Parathyroid adenoma (tissue), 2 donors: ENCODE measurements around the gene FAT2.
"Not testable (repeated sequence)": the region's sequence is repeated elsewhere in the genome, so short reads cannot be mapped to it uniquely, and the experiment has no call there.

Experiments used
- H2AFZ ChIP-seq: fragments of 300-600 bp; sonication (generic); one replicate; pipeline ENCODE4 v1.7.0; 2017; ENCODE audit warnings: antibody characterized with exemption, mild to moderate bottlenecking
- H3K27ac ChIP-seq: fragments of 300-600 bp; sonication (generic); one replicate; pipeline ENCODE4 v1.7.0; 2017
- H3K27me3 ChIP-seq: fragments of 300-600 bp; sonication (generic); one replicate; pipeline ENCODE4 v1.7.0; 2017; ENCODE audit warnings: low read length; ENCODE audit not compliant: control insufficient read depth, insufficient read depth
- H3K36me3 ChIP-seq: fragments of 300-600 bp; sonication (generic); one replicate; pipeline ENCODE4 v1.7.0; 2017; ENCODE audit warnings: low read length; ENCODE audit not compliant: control insufficient read depth, insufficient read depth
- H3K4me1 ChIP-seq: fragments of 300-600 bp; sonication (generic); one replicate; pipeline ENCODE4 v1.7.0; 2017; ENCODE audit warnings: control low read depth
- H3K4me2 ChIP-seq: fragments of 300-600 bp; sonication (generic); one replicate; pipeline ENCODE4 v1.7.0; 2017; ENCODE audit warnings: low read length
- H3K4me3 ChIP-seq: fragments of 300-600 bp; sonication (generic); one replicate; pipeline ENCODE4 v1.7.0; 2017; ENCODE audit warnings: low read depth, low read length
- H3K79me2 ChIP-seq: fragments of 300-600 bp; sonication (generic); one replicate; pipeline ENCODE4 v1.7.0; 2017; ENCODE audit warnings: control low read depth
- H3K9ac ChIP-seq: fragments of 300-600 bp; sonication (generic); one replicate; pipeline ENCODE4 v1.7.0; 2017; ENCODE audit warnings: mild to moderate bottlenecking
- H3K9me3 ChIP-seq: fragments of 300-600 bp; sonication (generic); one replicate; pipeline ENCODE4 v1.7.0; 2017; ENCODE audit warnings: low read length; ENCODE audit not compliant: control insufficient read depth
- TF ChIP-seq, protein P1 (sequence below): fragments of 300-600 bp; sonication (generic); IDR thresholded peaks from one replicate; pipeline ENCODE4 v1.7.0; 2017; ENCODE audit warnings: antibody characterized with exemption, mild to moderate bottlenecking
- donor health status: primary hyperparathyroidism.

Gene FAT2

DNA sequence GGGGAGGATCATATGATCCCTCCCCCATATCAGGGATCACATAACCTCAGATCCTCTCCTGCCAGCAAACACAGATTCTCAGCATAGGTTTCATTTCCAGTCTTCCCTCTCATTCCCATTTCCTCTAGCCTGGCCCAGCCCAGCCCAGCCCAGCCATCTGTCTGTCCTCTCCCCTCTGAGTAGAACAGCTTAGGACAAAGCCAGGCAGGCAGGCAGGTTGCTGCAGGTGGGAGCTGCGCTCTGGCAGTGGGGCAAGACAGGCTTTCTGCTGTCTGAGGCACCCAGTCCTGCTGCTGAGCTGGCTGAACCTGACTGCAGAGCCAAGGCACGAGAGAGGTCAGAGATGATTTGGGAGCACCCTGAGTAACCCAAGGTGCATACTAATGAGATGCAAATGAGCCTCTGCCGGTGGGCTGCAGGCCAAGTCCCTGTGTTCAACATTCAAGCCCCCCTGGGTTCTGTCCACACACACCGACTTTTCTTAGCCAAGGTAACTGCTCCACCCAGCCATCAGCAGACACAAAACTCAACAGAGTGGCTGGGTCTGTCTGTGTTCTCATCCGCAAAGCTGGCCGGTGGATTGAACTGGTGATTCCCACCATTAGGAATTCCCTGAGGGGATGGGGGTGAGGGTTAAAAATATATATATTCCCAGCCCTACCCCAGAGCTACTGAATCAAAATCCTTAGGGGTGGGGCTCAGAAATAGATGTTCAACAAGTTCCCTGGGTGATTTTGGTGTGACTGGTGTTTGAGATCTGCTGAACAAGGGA, 9.1 kb downstream of the FAT2 start:
- no peak overlapping the region for H3K27ac ChIP-seq
- no peaks in the 10 kb centered on the region for H3K9me3 ChIP-seq
- TF ChIP-seq, protein P1, sequence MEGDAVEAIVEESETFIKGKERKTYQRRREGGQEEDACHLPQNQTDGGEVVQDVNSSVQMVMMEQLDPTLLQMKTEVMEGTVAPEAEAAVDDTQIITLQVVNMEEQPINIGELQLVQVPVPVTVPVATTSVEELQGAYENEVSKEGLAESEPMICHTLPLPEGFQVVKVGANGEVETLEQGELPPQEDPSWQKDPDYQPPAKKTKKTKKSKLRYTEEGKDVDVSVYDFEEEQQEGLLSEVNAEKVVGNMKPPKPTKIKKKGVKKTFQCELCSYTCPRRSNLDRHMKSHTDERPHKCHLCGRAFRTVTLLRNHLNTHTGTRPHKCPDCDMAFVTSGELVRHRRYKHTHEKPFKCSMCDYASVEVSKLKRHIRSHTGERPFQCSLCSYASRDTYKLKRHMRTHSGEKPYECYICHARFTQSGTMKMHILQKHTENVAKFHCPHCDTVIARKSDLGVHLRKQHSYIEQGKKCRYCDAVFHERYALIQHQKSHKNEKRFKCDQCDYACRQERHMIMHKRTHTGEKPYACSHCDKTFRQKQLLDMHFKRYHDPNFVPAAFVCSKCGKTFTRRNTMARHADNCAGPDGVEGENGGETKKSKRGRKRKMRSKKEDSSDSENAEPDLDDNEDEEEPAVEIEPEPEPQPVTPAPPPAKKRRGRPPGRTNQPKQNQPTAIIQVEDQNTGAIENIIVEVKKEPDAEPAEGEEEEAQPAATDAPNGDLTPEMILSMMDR: no peak
- no peaks in the 10 kb centered on the region for H3K27me3 ChIP-seq
- H3K36me3 ChIP-seq: no peaks in the 10 kb centered on the region
- no peaks in the 10 kb centered on the region for H3K79me2 ChIP-seq
- H3K4me1 ChIP-seq: peaks cover 13% of the 10 kb centered on the region
- H3K9ac ChIP-seq: no peak overlapping the region
- H3K4me2 ChIP-seq: no peak overlapping the region
- no peak overlapping the region for H2AFZ ChIP-seq
- H3K4me3 ChIP-seq: no peak overlapping the region

DNA sequence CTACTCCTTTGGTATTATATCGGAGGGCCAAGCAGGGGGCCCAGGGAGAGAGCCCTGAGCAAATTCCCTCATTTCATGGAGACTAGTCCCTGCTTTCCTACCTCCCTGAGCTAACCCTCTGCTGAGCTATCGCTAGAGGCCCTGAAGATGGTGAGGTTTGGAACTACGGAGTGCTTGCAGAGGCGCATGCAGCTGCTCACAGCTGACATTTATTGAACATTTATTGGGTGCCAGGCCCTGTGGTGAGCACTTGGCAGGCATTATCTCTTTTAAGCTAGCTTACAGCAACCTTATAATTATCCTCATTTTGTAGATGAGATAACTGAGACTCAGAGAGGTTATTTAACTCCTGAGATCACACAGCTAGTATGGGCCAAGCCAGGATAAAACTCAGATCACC, 9.8 kb downstream of the FAT2 start:
- Histone ChIP-seq H3K4me3 (no peak overlapping the region), H3K4me1 (peaks cover 10% of the 10 kb centered on the region), H2AFZ (no peak overlapping the region), H3K4me2 (no peak overlapping the region), H3K36me3 (no peaks in the 10 kb centered on the region), H3K79me2 (no peaks in the 10 kb centered on the region), H3K27me3 (no peaks in the 10 kb centered on the region), H3K27ac (no peak overlapping the region), H3K9ac (no peak overlapping the region), H3K9me3 (no peaks in the 10 kb centered on the region)
- TF ChIP-seq, protein P1: no peak

DNA sequence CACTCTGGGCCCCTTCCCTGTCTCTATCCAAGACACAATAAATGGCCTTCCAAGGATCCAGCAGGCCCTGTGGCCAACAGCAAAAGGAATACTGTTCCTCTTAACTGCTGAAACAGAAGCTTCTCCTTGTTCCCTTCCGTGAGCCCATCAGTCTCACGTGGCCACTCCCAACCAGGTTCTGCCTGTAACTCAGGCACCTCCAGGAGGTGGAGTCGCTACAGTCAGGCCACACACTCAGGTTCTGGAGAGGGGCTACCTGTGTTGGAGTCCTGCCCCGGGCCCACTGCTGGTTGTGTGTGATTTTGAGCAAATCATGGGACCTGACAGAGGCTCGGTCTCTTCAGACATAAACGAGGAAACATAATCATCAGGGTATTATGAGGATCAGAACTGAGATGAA, 10.3 kb downstream of the FAT2 start:
- H3K9me3 ChIP-seq: no peaks in the 10 kb centered on the region
- no peaks in the 10 kb centered on the region for H3K27me3 ChIP-seq
- H3K4me2 ChIP-seq: no peak overlapping the region
- TF ChIP-seq, protein P1: no peak
- H3K9ac ChIP-seq: no peak overlapping the region
- no peak overlapping the region for H3K27ac ChIP-seq
- H3K4me1 ChIP-seq: peaks cover 5% of the 10 kb centered on the region
- H2AFZ ChIP-seq: no peak overlapping the region
- H3K4me3 ChIP-seq: no peak overlapping the region
- no peaks in the 10 kb centered on the region for H3K79me2 ChIP-seq
- no peaks in the 10 kb centered on the region for H3K36me3 ChIP-seq

DNA sequence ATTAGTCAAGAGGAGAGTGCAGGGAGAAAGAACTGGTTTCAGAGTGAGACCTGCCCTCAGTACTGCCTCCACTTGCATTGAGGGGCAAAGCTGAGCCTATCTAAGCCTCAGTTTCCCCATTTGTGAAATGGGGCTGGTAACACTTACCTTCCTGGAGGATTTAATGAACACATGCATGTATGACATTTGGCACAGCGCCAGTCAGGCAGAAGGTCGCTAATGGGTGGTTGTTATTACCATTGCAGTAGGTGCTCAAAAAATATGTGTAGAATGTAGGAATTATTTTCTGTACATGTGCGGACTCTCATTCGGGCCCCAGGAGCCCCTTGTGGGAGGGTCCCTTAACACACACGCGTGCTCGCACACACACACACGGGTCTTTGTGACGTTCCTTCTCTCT, 10.9 kb downstream of the FAT2 start:
- Histone ChIP-seq H3K4me3 (no peak overlapping the region), H3K27ac (no peak overlapping the region)

DNA sequence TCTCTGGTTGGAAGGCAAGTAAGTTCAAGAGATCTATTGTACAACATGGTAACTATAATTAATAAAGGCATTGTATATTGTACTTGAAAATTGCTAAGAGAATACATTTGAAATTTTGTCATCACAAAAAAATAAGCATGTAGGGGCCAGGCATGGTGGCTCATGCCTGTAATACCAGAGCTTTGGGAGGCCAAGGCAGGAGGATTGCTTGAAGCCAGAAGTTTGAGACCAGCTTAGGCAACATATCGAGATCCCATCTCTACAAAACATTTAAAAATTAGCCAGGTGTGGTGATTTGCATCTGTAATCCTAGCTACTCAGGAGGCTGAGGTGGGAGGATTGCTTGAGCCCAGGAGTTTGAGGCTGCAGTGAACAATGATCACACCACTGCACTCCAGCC, 12.0 kb downstream of the FAT2 start:
- H3K9me3 ChIP-seq, H3K27ac ChIP-seq, H3K9ac ChIP-seq, H3K4me3 ChIP-seq, H3K4me1 ChIP-seq, H2AFZ ChIP-seq, H3K79me2 ChIP-seq, H3K36me3 ChIP-seq, H3K4me2 ChIP-seq, H3K27me3 ChIP-seq: not testable (repeated sequence)

More for the DNA sequence above, 10.9 kb downstream of the FAT2 start:
- TF ChIP-seq, protein P1: no peak
- H3K9me3 ChIP-seq: no peaks in the 10 kb centered on the region
- H3K27me3 ChIP-seq: no peaks in the 10 kb centered on the region
- H3K79me2 ChIP-seq: no peaks in the 10 kb centered on the region
- H3K4me1 ChIP-seq: no peaks in the 10 kb centered on the region
- no peak overlapping the region for H2AFZ ChIP-seq
- no peak overlapping the region for H3K4me2 ChIP-seq
- no peak overlapping the region for H3K9ac ChIP-seq
- H3K36me3 ChIP-seq: no peaks in the 10 kb centered on the region
